22Rv1 (cell line): ENCODE results near the gene RAB28.

Source experiments
- CTCF ChIP-seq: fragments of 450-650 bp; IDR thresholded peaks from 2 replicates; pipeline ENCODE4 v1.5.1; 2017; ENCODE audit warnings: mild to moderate bottlenecking
- ZFX ChIP-seq: fragments of 450-650 bp; IDR thresholded peaks from 2 replicates; pipeline ENCODE4 v1.6.1; 2017; ENCODE audit warnings: antibody characterized with exemption, borderline replicate concordance

GRCh38 chr4:13529128-13529919, 45.2 kb upstream of the RAB28 start:
- TF ChIP-seq CTCF (no peak), ZFX (no peak)
